ENCODE measurements around the gene ACBD6.
"Not testable (repeated sequence)": the region's sequence is repeated elsewhere in the genome, so short reads cannot be mapped to it uniquely, and the experiment has no call there.

ACBD6 gene

GRCh38 chr1:180488661-180489060 is 13.7 kb downstream of the ACBD6 start:
- DNase-seq (ENCODE audit: low read depth in 2 of 2) = no peak

GRCh38 chr1:180486092-180486491 is 16.3 kb downstream of the ACBD6 start:
- no peak for DNase-seq (ENCODE audit: low read depth in 2 of 2)

DNA sequence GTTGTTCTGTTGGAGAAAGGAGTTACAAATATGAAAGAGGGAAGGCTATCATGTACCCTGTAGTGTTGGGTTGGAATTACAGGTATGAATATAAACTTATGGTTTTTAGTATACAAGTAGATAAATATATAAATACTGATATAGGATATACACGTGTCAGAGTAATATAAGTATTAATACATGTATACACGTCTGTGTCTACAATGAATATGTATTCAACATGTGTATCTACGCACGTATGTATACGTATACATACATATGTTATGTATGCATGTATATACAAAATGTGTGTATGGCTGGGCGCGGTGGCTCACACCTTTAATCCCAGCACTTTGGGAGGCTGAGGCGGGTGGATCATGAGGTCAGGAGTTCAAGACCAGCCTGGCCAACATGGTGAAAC is 17.9 kb downstream of the ACBD6 start:
- DNase-seq (ENCODE audit: low read depth in 2 of 2) = no peak

- DNase-seq (ENCODE audit: low read depth in 2 of 2) = no peak
Measured at GRCh38 chr1:180482425-180483275, 19.7 kb downstream of the ACBD6 start.

DNA sequence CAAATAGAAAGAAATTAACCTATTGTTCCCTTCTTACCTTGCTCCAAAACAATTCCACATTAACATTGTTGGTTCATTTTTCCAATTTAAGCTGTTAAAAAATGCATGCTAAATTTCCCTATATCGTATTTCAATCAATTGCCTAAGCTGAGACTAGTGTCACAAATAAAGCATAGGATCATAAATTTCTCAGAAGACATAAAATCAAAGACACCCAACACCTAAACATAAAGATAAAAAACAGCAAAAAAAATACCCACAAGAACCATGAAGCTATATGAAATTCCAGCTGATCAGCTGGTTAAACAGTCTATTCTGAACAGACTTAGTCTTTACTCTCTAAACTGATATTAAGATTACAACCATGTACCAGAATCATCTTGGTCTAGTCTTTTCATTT is 32.3 kb downstream of the ACBD6 start:
- DNase-seq (ENCODE audit: low read depth in 2 of 2) = no peak

- no peak for DNase-seq (ENCODE audit: low read depth in 2 of 2)
Measured at GRCh38 chr1:180468311-180468710, 34.1 kb downstream of the ACBD6 start.

- DNase-seq (ENCODE audit: low read depth in 2 of 2) = no peak
Measured at GRCh38 chr1:180462102-180462501, 40.3 kb downstream of the ACBD6 start.

DNA sequence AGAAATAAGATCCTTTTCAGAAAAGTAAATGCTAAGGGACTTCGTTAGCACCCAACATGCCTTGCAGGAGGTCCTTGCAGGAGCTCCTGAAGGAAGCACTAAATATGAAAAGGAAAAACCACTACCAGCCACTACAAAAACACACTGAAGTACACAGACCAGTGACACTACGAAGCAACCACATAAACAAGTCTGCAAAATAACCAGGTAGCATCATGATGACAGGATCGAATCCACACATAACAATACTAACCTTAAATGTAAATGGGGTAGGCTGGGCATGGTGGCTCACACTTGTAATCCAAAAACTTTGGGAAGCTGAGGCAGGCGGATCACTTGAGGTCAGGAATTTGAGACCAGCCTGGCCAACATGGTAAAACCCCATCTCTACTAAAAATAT is 40.7 kb downstream of the ACBD6 start:
- not testable (repeated sequence) for DNase-seq (ENCODE audit: low read depth in 2 of 2)

DNA sequence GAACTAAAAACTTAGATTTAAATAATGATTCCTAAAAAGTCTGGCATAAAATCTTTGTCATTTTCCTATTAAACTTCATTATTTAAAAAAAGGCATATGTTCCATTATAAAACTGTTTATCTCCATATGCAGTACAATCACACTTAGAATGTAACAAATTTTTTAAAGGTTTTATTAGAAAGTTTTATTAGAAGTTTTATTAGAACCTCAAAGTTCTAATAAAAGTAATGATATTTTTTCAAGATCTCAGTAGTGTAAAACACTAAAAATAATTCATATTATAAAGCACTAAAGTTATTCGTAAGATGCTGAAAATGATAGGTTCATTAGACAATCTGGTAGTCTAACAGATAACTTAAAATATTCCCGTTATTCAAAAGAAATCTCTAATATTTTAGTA is 43.6 kb downstream of the ACBD6 start:
- DNase-seq (ENCODE audit: low read depth in 2 of 2) = no peak

DNA sequence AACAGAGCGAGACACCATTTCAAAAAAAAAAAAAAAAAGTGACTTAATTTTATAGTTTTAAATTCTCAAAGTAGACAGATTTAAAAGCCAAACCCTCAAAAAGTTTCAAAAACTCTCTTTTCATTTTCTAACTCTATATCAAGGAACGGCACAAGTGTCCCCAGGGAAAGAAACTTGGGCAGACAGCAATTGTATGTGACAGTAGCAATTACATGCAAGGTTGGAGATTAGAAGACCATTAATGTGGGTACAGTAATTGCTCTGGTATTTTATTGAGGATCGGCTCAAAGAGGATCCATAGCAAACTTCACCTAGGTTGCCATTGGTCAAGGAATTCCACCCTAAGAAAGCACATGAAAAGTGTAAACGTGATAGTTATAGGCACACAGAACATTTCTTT is 46.2 kb downstream of the ACBD6 start:
- DNase-seq (ENCODE audit: low read depth in 2 of 2) = no peak

DNA sequence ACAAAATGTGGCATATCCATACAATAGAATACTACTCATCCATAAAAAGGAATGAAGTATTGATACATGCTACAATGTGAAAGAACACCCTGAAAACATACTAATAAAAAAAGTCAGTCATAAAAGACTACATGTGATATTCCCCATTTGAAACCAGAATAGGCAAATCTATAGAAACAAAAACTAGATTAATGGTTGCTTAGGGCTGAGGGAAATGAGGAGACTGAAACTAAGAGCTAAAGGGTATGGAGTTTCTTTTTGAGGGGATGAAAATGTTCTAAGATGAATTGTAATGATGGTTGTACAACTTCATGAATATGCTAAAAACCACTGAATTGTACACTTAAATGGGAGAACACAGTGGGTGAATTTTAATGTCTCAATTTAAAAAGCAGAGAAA is 50.9 kb downstream of the ACBD6 start:
- DNase-seq (ENCODE audit: low read depth in 2 of 2) = no peak

DNA sequence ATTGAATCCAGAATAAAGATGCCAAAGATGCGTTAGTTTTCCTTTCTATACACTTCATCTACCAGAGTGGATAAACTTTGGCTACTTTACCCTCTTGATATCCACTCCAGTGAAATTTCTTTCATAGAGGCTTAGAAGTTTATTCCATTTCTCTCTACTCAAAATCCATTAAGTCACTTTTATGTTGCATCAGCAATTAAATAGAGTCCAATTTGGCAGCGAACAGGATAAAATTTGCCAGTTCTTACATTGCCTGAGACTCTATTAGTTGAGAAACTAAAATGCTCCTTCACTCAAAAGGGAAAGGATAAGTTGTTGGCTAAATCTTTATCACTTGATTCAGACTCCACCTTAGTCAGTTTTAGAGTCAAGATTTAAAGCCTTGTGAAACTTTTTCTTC is 57.9 kb downstream of the ACBD6 start:
- DNase-seq (ENCODE audit: low read depth in 2 of 2) = no peak

- DNase-seq (ENCODE audit: low read depth in 2 of 2) = no peak
Measured at GRCh38 chr1:180440335-180440734, 62.0 kb downstream of the ACBD6 start.

- DNase-seq (ENCODE audit: low read depth in 2 of 2) = no peak
Measured at GRCh38 chr1:180435566-180435965, 66.8 kb downstream of the ACBD6 start.

- DNase-seq (ENCODE audit: low read depth in 2 of 2) = no peak
Measured at GRCh38 chr1:180433873-180434272, 68.5 kb downstream of the ACBD6 start.

DNA sequence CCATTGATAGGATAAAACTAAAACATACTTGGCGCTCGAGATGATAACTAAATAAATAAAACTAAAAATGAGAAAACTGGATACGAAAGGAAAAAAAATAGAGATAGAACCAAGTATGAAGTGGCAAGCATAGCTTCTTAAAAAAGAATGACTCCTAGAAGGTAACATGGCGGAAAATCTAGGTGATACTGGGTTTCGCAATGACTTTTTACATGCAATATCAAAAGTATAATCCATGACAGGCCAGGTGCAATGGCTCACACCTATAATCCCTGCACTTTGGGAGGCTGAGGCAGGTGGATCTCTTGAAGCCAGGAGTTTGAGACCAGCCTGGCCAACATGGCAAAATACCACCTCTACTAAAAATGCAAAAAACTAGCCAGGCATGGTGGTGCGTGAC is 70.7 kb downstream of the ACBD6 start:
- DNase-seq (ENCODE audit: low read depth in 2 of 2) = no peak

DNA sequence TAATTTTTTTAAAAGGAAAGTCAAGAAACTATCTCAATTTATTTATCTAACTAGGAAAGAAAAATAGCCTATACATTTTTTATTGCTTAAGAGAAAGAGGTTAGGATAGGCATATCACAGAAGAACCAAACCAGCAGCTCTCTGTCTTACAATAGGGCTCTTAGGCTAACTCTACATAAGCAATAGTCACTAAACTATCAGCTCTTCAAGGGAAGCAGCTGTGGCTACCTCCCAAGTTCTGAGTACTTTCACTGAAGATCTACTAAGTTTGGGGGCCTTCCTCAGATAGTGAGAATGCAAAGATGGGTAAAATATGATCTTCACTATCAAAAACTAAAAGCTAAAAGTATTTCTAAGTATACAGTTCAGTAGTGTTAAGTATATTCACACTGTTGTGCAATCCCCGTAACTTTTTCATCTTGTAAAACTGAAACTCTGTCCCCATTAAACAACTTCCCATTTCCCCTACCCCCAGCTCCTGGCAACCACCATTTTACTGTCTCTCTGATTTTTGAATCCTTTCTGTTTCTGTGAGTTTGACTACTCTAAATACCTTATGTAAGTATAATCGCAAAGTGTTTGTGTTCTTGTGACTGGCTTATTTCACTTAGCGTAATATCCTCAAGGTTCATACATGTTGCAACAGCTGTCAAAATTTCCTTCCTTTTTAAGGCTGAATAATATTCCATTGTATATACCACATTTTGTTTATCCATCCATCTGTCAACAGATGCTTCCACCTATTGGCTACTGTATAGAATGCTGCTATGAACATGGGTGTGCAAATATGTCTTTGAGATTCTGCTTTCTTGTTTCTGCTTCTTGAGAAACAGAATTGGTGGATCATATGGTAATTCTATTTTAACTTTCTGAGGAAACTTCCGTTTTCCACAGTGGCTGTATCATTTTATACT is 73.3 kb downstream of the ACBD6 start:
- no peak for DNase-seq (ENCODE audit: low read depth in 2 of 2)

DNA sequence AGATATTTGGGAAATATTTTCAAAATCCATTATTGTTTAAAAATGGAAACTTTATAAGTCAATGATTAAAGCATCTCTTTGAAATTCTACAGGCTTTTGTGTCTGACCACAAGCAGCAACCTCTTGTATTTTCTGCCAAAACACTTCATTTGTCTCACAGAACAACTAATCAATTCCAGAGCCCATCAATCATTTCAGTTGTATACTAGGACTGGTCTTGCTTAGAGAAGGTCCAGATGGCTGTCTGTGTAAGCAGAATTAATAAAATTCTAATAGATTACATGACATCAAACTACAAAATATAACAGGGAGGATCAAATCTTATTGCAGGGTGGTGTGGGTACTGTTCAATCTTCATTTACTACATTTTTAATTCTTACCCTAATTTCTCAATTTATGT is 76.4 kb downstream of the ACBD6 start:
- no peak for DNase-seq (ENCODE audit: low read depth in 2 of 2)

GRCh38 chr1:180424848-180425457 is 77.4 kb downstream of the ACBD6 start:
- DNase-seq (ENCODE audit: low read depth in 2 of 2) = no peak

- no peak for DNase-seq (ENCODE audit: low read depth in 2 of 2)
Measured at GRCh38 chr1:180421614-180422013, 80.8 kb downstream of the ACBD6 start.

GRCh38 chr1:180421145-180421544 is 81.2 kb downstream of the ACBD6 start:
- DNase-seq (ENCODE audit: low read depth in 2 of 2) = not testable (repeated sequence)

DNA sequence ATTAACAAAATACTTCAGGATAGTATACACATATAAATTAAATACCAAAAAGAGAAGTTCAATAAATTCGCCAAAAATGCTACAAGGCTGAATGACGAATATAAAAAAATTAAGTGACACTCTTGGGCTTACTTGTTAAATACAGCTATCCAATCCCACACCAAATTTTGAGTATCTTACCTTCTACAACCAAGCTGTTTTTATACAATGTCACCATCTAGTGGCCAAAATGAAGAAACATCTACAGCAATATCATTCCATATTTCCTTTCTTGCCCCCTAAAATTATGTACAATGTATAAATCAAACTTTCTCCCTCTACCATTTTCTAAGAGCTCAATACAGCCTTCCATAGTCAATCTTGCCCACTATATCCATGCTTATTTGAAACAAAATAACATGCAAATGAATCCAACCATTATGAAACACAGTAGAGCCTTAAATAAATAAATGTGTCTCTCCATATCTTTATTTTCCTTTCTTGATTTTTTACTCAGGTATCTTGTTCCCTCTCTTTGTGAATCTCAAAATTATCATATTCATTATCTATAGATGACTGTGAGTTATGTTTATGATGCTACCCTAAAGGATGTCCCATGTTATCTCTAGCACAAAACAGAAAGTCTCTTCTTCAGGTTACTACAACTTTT is 86.3 kb downstream of the ACBD6 start:
- DNase-seq (ENCODE audit: low read depth in 2 of 2) = no peak
